Ectodermal cell (in vitro differentiated cells): ENCODE measurements around the gene ZNRF3.
"Not testable (repeated sequence)": the region's sequence is repeated elsewhere in the genome, so short reads cannot be mapped to it uniquely, and the experiment has no call there.

Experiments
- H3K27ac ChIP-seq: 2 replicates; pipeline ENCODE4 v1.7.0; 2013; ENCODE audit warnings: mild to moderate bottlenecking, low read depth, low read length; ENCODE audit not compliant: insufficient read depth, poor library complexity, severe bottlenecking
- H3K27me3 ChIP-seq: 2 replicates; pipeline ENCODE4 v1.7.0; 2013; ENCODE audit warnings: mild to moderate bottlenecking, low read length; ENCODE audit not compliant: insufficient read depth, control insufficient read depth, poor library complexity, severe bottlenecking
- H3K36me3 ChIP-seq: one replicate; pipeline ENCODE4 v1.7.0; 2013; ENCODE audit warnings: low read length; ENCODE audit not compliant: control insufficient read depth, insufficient read depth
- H3K4me1 ChIP-seq: one replicate; pipeline ENCODE4 v1.7.0; 2013; ENCODE audit warnings: low read length; ENCODE audit not compliant: control insufficient read depth, insufficient read depth
- H3K4me3 ChIP-seq: 2 replicates; pipeline ENCODE4 v1.7.0; 2013; ENCODE audit warnings: low read depth, low read length, control low read depth; ENCODE audit not compliant: insufficient read depth
- H3K9me3 ChIP-seq: 2 replicates; pipeline ENCODE4 v1.7.0; 2013; ENCODE audit warnings: mild to moderate bottlenecking, low read length, moderate library complexity; ENCODE audit not compliant: control insufficient read depth
- WGBS, 2 experiments: methylation state at CpG; one replicate each; pipeline ENCODE4 v1.1.7; 2013; ENCODE audit warnings: missing lambda C conversion rate in 2 of 2; 5-methylcytosine and 5-hydroxymethylcytosine counted together

The ZNRF3 gene

GRCh38 chr22:28883917-28884746 lies 760 bp downstream of the ZNRF3 start:
- 0% methylated on average over 78 of the region's 78 CpGs for WGBS, 2 experiments
- H3K4me1 ChIP-seq = peaks cover 23% of the 10 kb centered on the region
- H3K27me3 ChIP-seq = no peaks in the 10 kb centered on the region
- no peaks in the 10 kb centered on the region for H3K36me3 ChIP-seq
- no peaks in the 10 kb centered on the region for H3K9me3 ChIP-seq
- H3K4me3 ChIP-seq = peak overlapping the region; percentile 81
- no peak overlapping the region for H3K27ac ChIP-seq

GRCh38 chr22:28884747-28885350 lies 1.5 kb downstream of the ZNRF3 start:
- WGBS, 2 experiments = 10 to 11% methylated on average over 19 of the region's 19 CpGs
- H3K9me3 ChIP-seq = no peaks in the 10 kb centered on the region
- peaks cover 27% of the 10 kb centered on the region for H3K4me1 ChIP-seq
- H3K36me3 ChIP-seq = no peaks in the 10 kb centered on the region
- H3K27me3 ChIP-seq = no peaks in the 10 kb centered on the region
- no peak overlapping the region for H3K27ac ChIP-seq
- H3K4me3 ChIP-seq = peak overlapping the region; percentile 81

GRCh38 chr22:28885939-28886338 lies 2.6 kb downstream of the ZNRF3 start:
- Histone ChIP-seq H3K9me3 (no peaks in the 10 kb centered on the region), H3K4me1 (peaks cover 31% of the 10 kb centered on the region), H3K4me3 (peak overlapping the region; percentile 81), H3K27ac (no peak overlapping the region), H3K27me3 (no peaks in the 10 kb centered on the region), H3K36me3 (no peaks in the 10 kb centered on the region)
- WGBS, 2 experiments = 75 to 79% methylated on average over 3 of the region's 3 CpGs

- WGBS, 2 experiments = 94 to 95% methylated on average over 4 of the region's 4 CpGs
- H3K27me3 ChIP-seq, H3K9me3 ChIP-seq, H3K36me3 ChIP-seq, H3K27ac ChIP-seq: not testable (repeated sequence)
- Histone ChIP-seq H3K4me1 (peaks cover 31% of the 10 kb centered on the region), H3K4me3 (peak overlapping the region; percentile 3)
Measured at GRCh38 chr22:28886679-28887078, 3.3 kb downstream of the ZNRF3 start.

GRCh38 chr22:28887725-28888459 lies 4.5 kb downstream of the ZNRF3 start:
- Histone ChIP-seq H3K9me3 (no peaks in the 10 kb centered on the region), H3K4me3 (peak overlapping the region; percentile 4), H3K27ac (no peak overlapping the region), H3K36me3 (no peaks in the 10 kb centered on the region), H3K27me3 (no peaks in the 10 kb centered on the region), H3K4me1 (peaks cover 25% of the 10 kb centered on the region)
- WGBS, 2 experiments = 73 to 78% methylated on average over 4 of the region's 4 CpGs

- H3K4me3 ChIP-seq = no peak overlapping the region
- H3K27me3 ChIP-seq = no peaks in the 10 kb centered on the region
- H3K9me3 ChIP-seq = no peaks in the 10 kb centered on the region
- WGBS, 2 experiments = 93 to 96% methylated on average over 6 of the region's 6 CpGs
- H3K4me1 ChIP-seq = peaks cover 28% of the 10 kb centered on the region
- H3K27ac ChIP-seq = no peak overlapping the region
- no peaks in the 10 kb centered on the region for H3K36me3 ChIP-seq
Measured at GRCh38 chr22:28889478-28890024, 6.2 kb downstream of the ZNRF3 start.

- Histone ChIP-seq H3K4me3 (no peak overlapping the region), H3K4me1 (peaks cover 25% of the 10 kb centered on the region), H3K27me3 (no peaks in the 10 kb centered on the region), H3K27ac (no peak overlapping the region), H3K9me3 (no peaks in the 10 kb centered on the region), H3K36me3 (no peaks in the 10 kb centered on the region)
- WGBS, 2 experiments = 88 to 95% methylated on average over 2 of the region's 2 CpGs
Measured at GRCh38 chr22:28891156-28891733, 7.9 kb downstream of the ZNRF3 start.

GRCh38 chr22:28892175-28892731 lies 8.9 kb downstream of the ZNRF3 start:
- 87 to 91% methylated on average over 5 of the region's 5 CpGs for WGBS, 2 experiments
- Histone ChIP-seq H3K36me3 (no peaks in the 10 kb centered on the region), H3K4me3 (no peak overlapping the region), H3K9me3 (no peaks in the 10 kb centered on the region), H3K27ac (no peak overlapping the region), H3K27me3 (no peaks in the 10 kb centered on the region), H3K4me1 (peaks cover 23% of the 10 kb centered on the region)

GRCh38 chr22:28893810-28894209 lies 10.4 kb downstream of the ZNRF3 start:
- Histone ChIP-seq H3K27me3 (no peaks in the 10 kb centered on the region), H3K4me1 (peaks cover 29% of the 10 kb centered on the region), H3K4me3 (no peak overlapping the region), H3K9me3 (no peaks in the 10 kb centered on the region), H3K27ac (no peak overlapping the region), H3K36me3 (no peaks in the 10 kb centered on the region)
- WGBS, 2 experiments = 91 to 97% methylated on average over 4 of the region's 4 CpGs
